DOHH2 (cell line): ENCODE measurements around the gene FHL3.

Source experiments
- CTCF ChIP-seq: fragments of 200-600 bp; sonication (generic); IDR thresholded peaks from one replicate; pipeline ENCODE4 v1.5.1; 2014; ENCODE audit warnings: antibody characterized with exemption, mild to moderate bottlenecking, low read depth, low read length; ENCODE audit not compliant: poor library complexity, severe bottlenecking
- EZH2phosphoT487 ChIP-seq: fragments of 200-600 bp; sonication (generic); IDR thresholded peaks from 2 replicates; pipeline ENCODE4 v1.6.1; 2017; ENCODE audit warnings: borderline replicate concordance, mild to moderate bottlenecking, antibody characterized with exemption, low read length, moderate library complexity, mixed read lengths

- TF ChIP-seq CTCF (no peak), EZH2phosphoT487 (no peak; the same call in 1 of the 2 replicates)
These were observed 818 bp downstream of the FHL3 start for GRCh38 chr1:38004284-38005108.
